GM06990 (cell line): Measurements from ENCODE around the gene RPS6KL1.

Source experiments
- DNase-seq: peaks from one replicate; pipeline ENCODE4 v3.0.0-alpha.2; 2011; ENCODE audit not compliant: insufficient read length; ENCODE audit errors: extremely low read depth
- H3K27me3 ChIP-seq: replicated peaks from 2 replicates; pipeline ENCODE4 v1.6.0; 2011; ENCODE audit warnings: low read length; ENCODE audit not compliant: control insufficient read depth, insufficient read depth
- H3K36me3 ChIP-seq: 2 replicates; pipeline ENCODE4 v1.5.1; 2011; ENCODE audit warnings: low read length; ENCODE audit not compliant: control insufficient read depth, insufficient read depth
- H3K4me3 ChIP-seq: replicated peaks from 2 replicates; pipeline ENCODE4 v1.5.1; 2011; ENCODE audit warnings: low read depth, mild to moderate bottlenecking, control low read depth, low read length
- TF ChIP-seq, protein P1 (sequence below): IDR thresholded peaks from 2 replicates; pipeline ENCODE4 v1.5.1; 2011; ENCODE audit warnings: low read length, control low read depth, mild to moderate bottlenecking, inconsistent platforms; ENCODE audit not compliant: insufficient read depth, poor library complexity, severe bottlenecking

Gene RPS6KL1

DNA sequence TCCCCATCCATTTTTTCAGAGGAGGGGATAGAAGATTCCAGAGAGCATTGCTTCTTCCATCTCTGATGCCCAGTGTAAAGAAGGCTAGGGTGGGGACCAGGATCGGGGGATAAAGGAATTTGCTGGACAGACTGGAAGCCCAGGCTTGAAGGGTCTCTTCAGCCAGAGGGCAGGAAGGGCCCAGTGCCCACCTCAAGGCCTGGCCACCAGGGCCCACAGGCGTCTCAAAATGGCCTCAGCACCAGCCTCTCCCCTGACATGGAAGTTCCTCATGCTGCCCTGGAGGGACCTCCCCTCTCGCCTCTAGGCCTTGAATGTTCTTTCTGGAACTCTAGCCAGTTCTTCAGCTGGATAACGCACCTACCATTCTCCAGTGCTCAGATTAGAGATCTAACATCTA lies 2.8 kb downstream of the RPS6KL1 start:
- DNase-seq: no peak
- Histone ChIP-seq H3K36me3 (peaks cover 3% of the 10 kb centered on the region; the same call in 1 of the 2 replicates), H3K27me3 (no peaks in the 10 kb centered on the region), H3K4me3 (no peak overlapping the region)
- TF ChIP-seq, protein P1, sequence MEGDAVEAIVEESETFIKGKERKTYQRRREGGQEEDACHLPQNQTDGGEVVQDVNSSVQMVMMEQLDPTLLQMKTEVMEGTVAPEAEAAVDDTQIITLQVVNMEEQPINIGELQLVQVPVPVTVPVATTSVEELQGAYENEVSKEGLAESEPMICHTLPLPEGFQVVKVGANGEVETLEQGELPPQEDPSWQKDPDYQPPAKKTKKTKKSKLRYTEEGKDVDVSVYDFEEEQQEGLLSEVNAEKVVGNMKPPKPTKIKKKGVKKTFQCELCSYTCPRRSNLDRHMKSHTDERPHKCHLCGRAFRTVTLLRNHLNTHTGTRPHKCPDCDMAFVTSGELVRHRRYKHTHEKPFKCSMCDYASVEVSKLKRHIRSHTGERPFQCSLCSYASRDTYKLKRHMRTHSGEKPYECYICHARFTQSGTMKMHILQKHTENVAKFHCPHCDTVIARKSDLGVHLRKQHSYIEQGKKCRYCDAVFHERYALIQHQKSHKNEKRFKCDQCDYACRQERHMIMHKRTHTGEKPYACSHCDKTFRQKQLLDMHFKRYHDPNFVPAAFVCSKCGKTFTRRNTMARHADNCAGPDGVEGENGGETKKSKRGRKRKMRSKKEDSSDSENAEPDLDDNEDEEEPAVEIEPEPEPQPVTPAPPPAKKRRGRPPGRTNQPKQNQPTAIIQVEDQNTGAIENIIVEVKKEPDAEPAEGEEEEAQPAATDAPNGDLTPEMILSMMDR: no peak

DNA sequence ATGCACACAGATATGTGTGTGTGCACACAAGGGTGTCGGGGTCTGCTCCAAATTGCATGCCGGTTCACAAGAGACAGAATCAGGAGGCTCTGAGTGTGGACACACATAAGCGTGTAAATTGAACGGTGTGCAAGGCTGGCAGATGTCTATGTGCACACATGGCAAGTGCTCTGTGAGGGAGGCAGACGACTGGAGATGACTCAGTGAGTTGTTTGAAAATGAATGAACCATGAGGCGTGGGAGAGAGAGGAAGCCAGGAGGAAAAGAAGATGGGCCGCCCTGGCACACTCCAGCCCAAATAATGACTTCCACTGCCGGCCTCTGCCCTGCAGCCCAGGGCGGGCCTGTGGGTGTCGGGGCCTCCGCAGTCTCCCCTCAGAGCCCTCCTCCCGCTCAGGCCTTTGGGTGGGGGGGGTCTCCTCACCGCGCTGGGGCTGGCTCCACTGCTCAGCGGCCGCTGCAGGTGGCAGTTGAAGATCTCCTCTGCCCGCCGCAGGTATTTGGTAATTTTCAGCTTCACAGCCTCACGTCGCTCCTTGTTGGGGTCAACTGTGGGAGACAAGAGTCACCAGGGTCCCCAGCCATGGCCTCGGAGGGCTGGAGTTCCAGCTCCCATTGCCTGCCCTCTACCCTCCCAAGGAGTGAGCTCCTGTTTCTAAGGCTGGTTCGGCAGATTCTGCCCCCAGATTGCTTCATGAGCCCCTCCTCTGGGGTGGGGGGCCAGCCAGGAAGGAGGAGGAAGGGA lies 3.5 kb downstream of the RPS6KL1 start:
- Histone ChIP-seq H3K27me3 (no peaks in the 10 kb centered on the region), H3K4me3 (no peak overlapping the region), H3K36me3 (peaks cover 3% of the 10 kb centered on the region)
- TF ChIP-seq, protein P1: no peak
- DNase-seq: no peak

DNA sequence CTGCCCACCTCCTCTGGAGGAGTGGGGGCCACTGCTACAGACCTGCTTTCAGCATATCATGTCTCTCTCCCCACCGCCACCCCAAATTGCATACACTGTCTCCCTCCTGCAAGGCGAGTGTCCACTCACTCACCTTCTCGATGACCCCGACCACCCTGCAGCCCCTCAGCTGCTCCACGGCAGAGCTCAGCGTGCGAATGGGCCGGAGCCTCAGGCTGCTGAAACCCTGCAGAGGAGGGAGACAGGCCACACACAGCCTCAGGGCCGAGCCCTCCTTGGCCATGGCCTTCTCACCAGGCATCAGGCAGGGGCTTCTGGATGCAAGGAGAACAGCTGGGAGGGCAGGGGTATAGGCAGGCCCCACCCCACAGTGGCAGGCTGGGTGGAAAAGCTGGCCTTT lies 4.7 kb downstream of the RPS6KL1 start:
- Histone ChIP-seq H3K27me3 (no peaks in the 10 kb centered on the region), H3K36me3 (peaks cover 3% of the 10 kb centered on the region)
- no peak for DNase-seq

DNA sequence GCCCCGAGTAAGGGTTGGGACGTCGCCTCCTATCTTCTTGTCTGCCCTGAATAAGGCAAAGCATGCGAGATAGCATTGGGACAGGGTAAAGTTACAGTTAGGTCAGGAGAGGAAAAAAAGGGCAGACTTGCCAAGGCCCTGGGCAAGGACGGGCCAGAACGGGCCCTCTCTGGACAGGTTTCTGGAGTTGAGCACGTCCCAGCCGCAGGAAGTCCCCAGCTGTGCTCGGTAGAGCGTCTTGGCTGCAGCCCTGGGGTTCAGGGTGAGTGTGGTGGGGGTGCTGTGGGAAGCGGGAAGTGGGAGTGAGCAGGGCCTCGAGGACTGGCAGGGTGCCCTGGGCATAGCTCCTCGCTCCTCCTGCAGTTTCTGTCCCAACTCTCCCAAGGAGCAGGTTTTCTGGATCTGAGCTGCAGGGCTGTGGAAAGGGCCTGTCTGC lies 5.4 kb downstream of the RPS6KL1 start:
- H3K36me3 ChIP-seq: peaks cover 3% of the 10 kb centered on the region
- H3K4me3 ChIP-seq: no peak overlapping the region
- DNase-seq: no peak
- H3K27me3 ChIP-seq: no peaks in the 10 kb centered on the region
- TF ChIP-seq, protein P1: no peak

More for the DNA sequence above, 4.7 kb downstream of the RPS6KL1 start:
- no peak overlapping the region for H3K4me3 ChIP-seq
- TF ChIP-seq, protein P1: no peak

DNA sequence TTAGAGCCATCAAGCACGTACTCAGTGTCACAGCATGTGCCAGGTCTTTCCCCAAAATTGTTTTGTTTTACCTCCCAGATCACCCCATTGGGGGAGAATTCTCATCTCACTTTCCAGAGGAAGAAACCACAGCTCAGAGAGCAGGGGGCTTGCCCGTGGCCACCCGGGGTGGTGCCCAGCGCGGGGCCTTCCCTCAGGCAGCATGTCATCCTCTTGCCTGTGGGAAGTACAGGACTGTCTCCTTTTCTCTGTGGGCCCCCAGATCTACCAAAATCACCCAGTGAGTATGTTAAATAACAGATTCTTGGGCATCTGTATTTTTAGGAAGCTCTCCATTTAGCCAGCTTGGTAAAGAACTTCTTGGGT lies 5.9 kb downstream of the RPS6KL1 start:
- peaks cover 3% of the 10 kb centered on the region for H3K36me3 ChIP-seq
- H3K27me3 ChIP-seq: no peaks in the 10 kb centered on the region
- H3K4me3 ChIP-seq: no peak overlapping the region
- DNase-seq: no peak
- TF ChIP-seq, protein P1: no peak
